Measurements from ENCODE around the gene LIMK2.
"Not testable (repeated sequence)": the region's sequence is repeated elsewhere in the genome, so short reads cannot be mapped to it uniquely, and the experiment has no call there.

Gene LIMK2

DNA sequence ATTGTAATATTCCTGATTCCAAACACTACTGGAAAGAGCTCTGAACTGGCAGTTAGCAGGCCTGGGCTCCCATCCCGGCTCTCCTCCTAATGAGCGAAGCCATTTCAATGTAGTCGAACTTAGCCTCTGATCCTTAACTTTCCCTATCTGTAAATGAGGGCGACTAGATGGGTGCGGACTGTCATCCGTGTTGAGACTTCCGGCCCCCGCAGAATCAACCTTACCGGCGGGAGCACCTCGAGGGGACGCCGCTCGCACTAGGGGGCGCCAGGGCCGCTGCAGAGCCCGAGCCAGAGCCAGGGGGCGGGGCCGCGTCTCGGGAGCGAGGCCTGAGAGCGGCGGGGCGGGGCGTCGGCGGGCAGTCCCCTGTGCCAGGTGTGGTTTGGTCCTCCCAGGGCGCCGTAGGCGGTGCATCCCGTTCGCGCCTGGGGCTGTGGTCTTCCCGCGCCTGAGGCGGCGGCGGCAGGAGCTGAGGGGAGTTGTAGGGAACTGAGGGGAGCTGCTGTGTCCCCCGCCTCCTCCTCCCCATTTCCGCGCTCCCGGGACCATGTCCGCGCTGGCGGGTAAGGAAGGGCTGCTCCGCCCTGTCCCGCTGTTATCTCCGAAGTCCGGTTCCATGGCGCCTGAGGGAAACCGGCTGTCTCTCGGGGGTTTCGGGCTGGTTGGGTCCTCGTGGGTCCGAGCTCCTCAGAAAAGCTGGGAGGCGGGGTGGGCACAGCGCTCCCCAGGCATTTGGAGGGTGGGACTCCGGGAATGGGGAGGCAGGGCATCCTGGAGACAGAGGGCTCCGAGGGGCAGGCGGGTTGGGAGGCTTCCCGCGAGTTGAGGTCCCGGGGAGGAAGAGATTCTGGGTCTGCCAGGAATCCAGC lies at the start of gene LIMK2:
Gene LIMK2, plus strand, starts transcription at position 437 of the 869 bp plus-strand sequence. Its CDS starts 111 bp downstream, at position 548.
- H3K27ac ChIP-seq (ENCODE audit: low read length): peak within 1 kb of the TSS; percentile 34
- H3K36me3 ChIP-seq (replicated peaks; ENCODE audit: low read depth, low read length): peaks cover 5% of the 10 kb centered on the region
- H3K4me1 ChIP-seq (ENCODE audit: low read length): peaks cover 21% of the 10 kb centered on the region
- peaks cover 44% of the 10 kb centered on the region for H3K79me2 ChIP-seq (ENCODE audit: low read length)
- no peaks in the 10 kb centered on the region for H3K9me3 ChIP-seq (ENCODE audit: insufficient read depth, low read length)
- no peaks in the 10 kb centered on the region for H3K27me3 ChIP-seq (ENCODE audit: low read depth, low read length)
- no peaks in the 10 kb centered on the region for H4K20me1 ChIP-seq (ENCODE audit: insufficient read depth, low read length)
- peak within 1 kb of the TSS; percentile 88 for H3K4me3 ChIP-seq (ENCODE audit: low read length)
- H3K9ac ChIP-seq (ENCODE audit: low read length): peak within 1 kb of the TSS; percentile 90
- TF ChIP-seq, protein P1, sequence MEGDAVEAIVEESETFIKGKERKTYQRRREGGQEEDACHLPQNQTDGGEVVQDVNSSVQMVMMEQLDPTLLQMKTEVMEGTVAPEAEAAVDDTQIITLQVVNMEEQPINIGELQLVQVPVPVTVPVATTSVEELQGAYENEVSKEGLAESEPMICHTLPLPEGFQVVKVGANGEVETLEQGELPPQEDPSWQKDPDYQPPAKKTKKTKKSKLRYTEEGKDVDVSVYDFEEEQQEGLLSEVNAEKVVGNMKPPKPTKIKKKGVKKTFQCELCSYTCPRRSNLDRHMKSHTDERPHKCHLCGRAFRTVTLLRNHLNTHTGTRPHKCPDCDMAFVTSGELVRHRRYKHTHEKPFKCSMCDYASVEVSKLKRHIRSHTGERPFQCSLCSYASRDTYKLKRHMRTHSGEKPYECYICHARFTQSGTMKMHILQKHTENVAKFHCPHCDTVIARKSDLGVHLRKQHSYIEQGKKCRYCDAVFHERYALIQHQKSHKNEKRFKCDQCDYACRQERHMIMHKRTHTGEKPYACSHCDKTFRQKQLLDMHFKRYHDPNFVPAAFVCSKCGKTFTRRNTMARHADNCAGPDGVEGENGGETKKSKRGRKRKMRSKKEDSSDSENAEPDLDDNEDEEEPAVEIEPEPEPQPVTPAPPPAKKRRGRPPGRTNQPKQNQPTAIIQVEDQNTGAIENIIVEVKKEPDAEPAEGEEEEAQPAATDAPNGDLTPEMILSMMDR (IDR thresholded peaks at IDR 0.05; ENCODE audit: low read depth, low read length): peak; percentile 94
- TF ChIP-seq EZH2phosphoT487 (IDR thresholded peaks at IDR 0.05; ENCODE audit: low read depth): no peak
- peak within 1 kb of the TSS; percentile 94 for H3K4me2 ChIP-seq (ENCODE audit: low read length)
- H2AFZ ChIP-seq (ENCODE audit: low read depth, low read length): peak within 1 kb of the TSS; percentile 96

DNA sequence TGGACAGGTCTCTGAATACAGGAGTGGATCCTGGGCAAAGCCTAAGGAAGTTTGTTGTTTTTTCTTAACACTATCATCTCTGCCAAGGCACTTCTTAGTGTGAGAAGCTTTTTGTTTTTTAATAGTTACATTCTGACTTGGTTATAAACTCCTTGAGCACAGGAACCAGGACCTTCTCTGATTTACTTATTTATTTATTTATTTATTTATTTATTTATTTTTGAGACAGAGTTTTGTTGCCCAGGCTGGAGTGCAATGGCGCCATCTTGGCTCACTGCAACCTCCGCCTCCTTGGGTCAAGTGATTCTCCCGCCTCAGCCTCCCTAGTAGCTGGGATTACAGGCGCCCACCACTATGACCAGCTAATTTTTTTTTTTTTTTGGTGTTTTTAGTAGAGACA lies 41.1 kb upstream of the LIMK2 start:
- TF ChIP-seq EZH2phosphoT487 (IDR thresholded peaks at IDR 0.05; ENCODE audit: low read depth): no peak
- TF ChIP-seq, protein P1 (IDR thresholded peaks at IDR 0.05; ENCODE audit: low read depth, low read length): no peak
- Histone ChIP-seq H3K9me3 (ENCODE audit: insufficient read depth, low read length) (no peaks in the 10 kb centered on the region), H2AFZ (ENCODE audit: low read depth, low read length) (no peak overlapping the region), H4K20me1 (ENCODE audit: insufficient read depth, low read length) (no peaks in the 10 kb centered on the region; the same call in 1 of the 2 replicates), H3K36me3 (replicated peaks; ENCODE audit: low read depth, low read length) (peaks cover 8% of the 10 kb centered on the region), H3K9ac (ENCODE audit: low read length) (no peak overlapping the region), H3K4me2 (ENCODE audit: low read length) (no peak overlapping the region), H3K4me1 (ENCODE audit: low read length) (peaks cover 5% of the 10 kb centered on the region), H3K4me3 (ENCODE audit: low read length) (no peak overlapping the region), H3K27me3 (ENCODE audit: low read depth, low read length) (no peaks in the 10 kb centered on the region), H3K27ac (ENCODE audit: low read length) (no peak overlapping the region), H3K79me2 (ENCODE audit: low read length) (peaks cover 21% of the 10 kb centered on the region)

DNA sequence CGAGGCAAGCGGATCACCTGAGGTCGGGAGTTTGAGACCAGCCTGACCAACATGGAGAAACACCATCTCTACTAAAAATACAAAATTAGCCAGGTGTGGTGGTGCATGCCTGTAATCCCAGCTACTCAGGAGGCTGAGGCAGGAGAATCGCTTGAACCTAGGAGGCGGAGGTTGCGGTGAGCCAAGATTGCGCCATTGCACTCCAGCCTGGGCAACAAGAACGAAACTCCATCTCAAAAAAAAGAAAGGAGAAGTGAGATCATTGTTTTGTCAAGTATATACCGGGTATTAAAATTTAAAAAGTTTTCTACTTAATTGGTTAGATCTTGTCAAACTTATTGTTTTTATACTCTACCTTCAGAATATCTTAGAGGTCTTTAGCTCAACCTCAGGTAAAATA lies 40.4 kb upstream of the LIMK2 start:
- not testable (repeated sequence) for H3K9me3 ChIP-seq (ENCODE audit: insufficient read depth, low read length); H4K20me1 ChIP-seq (ENCODE audit: insufficient read depth, low read length); H3K27ac ChIP-seq (ENCODE audit: low read length); H3K36me3 ChIP-seq (replicated peaks; ENCODE audit: low read depth, low read length); H3K4me3 ChIP-seq (ENCODE audit: low read length); H2AFZ ChIP-seq (ENCODE audit: low read depth, low read length); H3K9ac ChIP-seq (ENCODE audit: low read length); H3K27me3 ChIP-seq (ENCODE audit: low read depth, low read length); H3K4me1 ChIP-seq (ENCODE audit: low read length)
- Histone ChIP-seq H3K79me2 (ENCODE audit: low read length) (peaks cover 21% of the 10 kb centered on the region), H3K4me2 (ENCODE audit: low read length) (0 out of 2 replicates have a peak overlapping the region, but pooled peaks have one; percentile 1)

DNA sequence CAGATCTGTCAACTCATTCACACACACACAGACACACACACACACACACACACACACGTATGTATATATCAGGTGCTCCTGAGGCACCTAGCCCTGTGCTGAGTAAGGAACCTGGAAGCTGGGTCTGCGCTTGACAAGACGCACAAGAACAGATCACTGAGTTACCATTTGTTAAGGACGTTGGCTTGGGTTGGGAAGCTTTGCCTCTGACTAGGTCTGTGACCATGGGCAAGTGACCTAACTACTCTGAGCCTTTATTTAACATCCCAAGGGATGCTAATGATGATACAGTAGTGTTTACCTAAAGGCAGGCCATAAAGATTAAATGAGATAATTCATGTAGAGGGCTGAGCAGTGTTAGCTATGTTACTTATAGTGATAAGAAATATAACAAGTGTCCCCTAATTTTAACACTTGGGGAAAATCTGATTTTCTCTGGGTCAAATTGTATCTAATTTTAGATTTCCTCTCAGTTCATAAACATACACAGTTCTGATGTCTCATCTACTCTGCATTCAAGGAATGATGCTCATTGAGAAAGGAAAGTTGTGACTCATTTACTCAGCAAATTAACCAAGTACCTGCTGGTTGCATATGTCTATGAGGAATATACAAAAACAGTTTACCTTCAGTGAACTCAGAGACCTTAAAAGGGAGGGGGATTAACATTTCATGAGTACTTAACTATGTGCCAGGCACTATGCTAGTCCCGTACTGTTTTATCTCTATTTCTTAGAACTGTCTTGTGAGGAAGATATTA lies 38.5 kb upstream of the LIMK2 start:
- Histone ChIP-seq H4K20me1 (ENCODE audit: insufficient read depth, low read length) (peaks cover 3% of the 10 kb centered on the region; the same call in 1 of the 2 replicates), H3K9ac (ENCODE audit: low read length) (no peak overlapping the region), H3K27ac (ENCODE audit: low read length) (no peak overlapping the region), H3K36me3 (replicated peaks; ENCODE audit: low read depth, low read length) (peaks cover 13% of the 10 kb centered on the region), H3K79me2 (ENCODE audit: low read length) (peaks cover 21% of the 10 kb centered on the region), H3K27me3 (ENCODE audit: low read depth, low read length) (no peaks in the 10 kb centered on the region), H2AFZ (ENCODE audit: low read depth, low read length) (no peak overlapping the region), H3K9me3 (ENCODE audit: insufficient read depth, low read length) (no peaks in the 10 kb centered on the region), H3K4me3 (ENCODE audit: low read length) (no peak overlapping the region), H3K4me2 (ENCODE audit: low read length) (no peak overlapping the region), H3K4me1 (ENCODE audit: low read length) (peaks cover 5% of the 10 kb centered on the region)
- TF ChIP-seq EZH2phosphoT487 (IDR thresholded peaks at IDR 0.05; ENCODE audit: low read depth): no peak
- TF ChIP-seq, protein P1 (IDR thresholded peaks at IDR 0.05; ENCODE audit: low read depth, low read length): no peak
